ENCODE data around the gene NBPF12. TPM values are rescaled to one million over a fixed set of nuclear protein-coding genes. Genes with fewer than 3 reads are reported as not detected.
"Not testable (repeated sequence)": the region's sequence is repeated elsewhere in the genome, so short reads cannot be mapped to it uniquely, and the experiment has no call there.

The NBPF12 gene
- total and polyA plus RNA-seq, 7 donors = 2.3 to 16.3 (median 8.3) TPM

GRCh38 chr1:146987502-146987901 is 49.4 kb downstream of the NBPF12 start:
- intact Hi-C loops (cut with DNase I); H3K27me3 ChIP-seq; H3K27ac ChIP-seq; H3K9me3 ChIP-seq; H3K4me1 ChIP-seq; H3K4me3 ChIP-seq; DNase-seq: not testable (repeated sequence)
- 77 to 90% methylated on average over 2 of the region's 2 CpGs for WGBS, 2 donors
- TF ChIP-seq, protein P1, sequence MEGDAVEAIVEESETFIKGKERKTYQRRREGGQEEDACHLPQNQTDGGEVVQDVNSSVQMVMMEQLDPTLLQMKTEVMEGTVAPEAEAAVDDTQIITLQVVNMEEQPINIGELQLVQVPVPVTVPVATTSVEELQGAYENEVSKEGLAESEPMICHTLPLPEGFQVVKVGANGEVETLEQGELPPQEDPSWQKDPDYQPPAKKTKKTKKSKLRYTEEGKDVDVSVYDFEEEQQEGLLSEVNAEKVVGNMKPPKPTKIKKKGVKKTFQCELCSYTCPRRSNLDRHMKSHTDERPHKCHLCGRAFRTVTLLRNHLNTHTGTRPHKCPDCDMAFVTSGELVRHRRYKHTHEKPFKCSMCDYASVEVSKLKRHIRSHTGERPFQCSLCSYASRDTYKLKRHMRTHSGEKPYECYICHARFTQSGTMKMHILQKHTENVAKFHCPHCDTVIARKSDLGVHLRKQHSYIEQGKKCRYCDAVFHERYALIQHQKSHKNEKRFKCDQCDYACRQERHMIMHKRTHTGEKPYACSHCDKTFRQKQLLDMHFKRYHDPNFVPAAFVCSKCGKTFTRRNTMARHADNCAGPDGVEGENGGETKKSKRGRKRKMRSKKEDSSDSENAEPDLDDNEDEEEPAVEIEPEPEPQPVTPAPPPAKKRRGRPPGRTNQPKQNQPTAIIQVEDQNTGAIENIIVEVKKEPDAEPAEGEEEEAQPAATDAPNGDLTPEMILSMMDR (IDR thresholded peaks at IDR 0.05) = peak in 1 of 4 experiments; percentile 8
- peaks cover 0 to 18% (median 4%) of the 10 kb centered on the region in 4 donors for H3K36me3 ChIP-seq

DNA sequence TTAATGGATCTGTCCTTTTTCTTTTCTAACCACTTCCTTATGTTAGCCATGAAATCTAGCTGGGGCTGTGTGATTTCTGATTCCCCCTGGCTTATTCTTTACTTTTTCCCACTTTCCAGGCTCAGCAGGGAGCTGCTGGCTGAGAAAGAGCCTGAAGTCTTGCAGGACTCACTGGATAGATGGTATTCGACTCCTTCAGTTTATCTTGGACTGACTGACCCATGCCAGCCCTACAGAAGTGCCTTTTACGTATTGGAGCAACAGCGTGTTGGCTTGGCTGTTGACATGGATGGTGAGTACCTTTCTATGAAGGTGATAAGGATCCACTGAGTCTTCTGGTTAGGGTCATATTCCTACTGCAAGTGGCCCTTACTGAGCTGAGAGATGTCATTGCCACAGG is 51.3 kb downstream of the NBPF12 start:
- WGBS, 2 donors = 96% methylated on average over 3 of the region's 3 CpGs
- intact Hi-C loops (cut with DNase I) = not testable (repeated sequence)
- peak; percentile 68 for DNase-seq

DNA sequence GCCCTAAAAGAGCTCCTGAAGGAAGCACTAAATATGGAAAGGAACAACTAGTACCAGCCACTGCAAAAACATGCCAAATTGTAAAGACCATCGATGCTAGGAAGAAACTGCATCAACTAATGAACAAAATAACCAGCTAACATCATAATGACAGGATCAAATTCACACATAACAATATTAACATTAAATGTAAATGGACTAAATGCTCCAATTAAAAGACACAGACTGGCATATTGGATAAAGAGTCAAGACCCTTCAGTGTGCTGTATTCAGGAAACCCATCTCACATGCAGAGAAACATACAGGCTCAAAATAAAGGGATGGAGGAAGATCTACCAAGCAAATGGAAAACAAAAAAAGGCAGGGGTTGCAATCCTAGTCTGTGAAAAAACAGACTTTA is 70.4 kb downstream of the NBPF12 start:
- intact Hi-C loops (cut with DNase I) = not testable (repeated sequence)
- 100% methylated on average over 1 of the region's 1 CpG for WGBS, 2 donors

More for the DNA sequence above, 51.3 kb downstream of the NBPF12 start:
- peaks cover 0 to 18% (median 4%) of the 10 kb centered on the region in 4 donors for H3K36me3 ChIP-seq
- not testable (repeated sequence) for H3K9me3 ChIP-seq, H3K27me3 ChIP-seq, H3K27ac ChIP-seq, H3K4me1 ChIP-seq, H3K4me3 ChIP-seq

DNA sequence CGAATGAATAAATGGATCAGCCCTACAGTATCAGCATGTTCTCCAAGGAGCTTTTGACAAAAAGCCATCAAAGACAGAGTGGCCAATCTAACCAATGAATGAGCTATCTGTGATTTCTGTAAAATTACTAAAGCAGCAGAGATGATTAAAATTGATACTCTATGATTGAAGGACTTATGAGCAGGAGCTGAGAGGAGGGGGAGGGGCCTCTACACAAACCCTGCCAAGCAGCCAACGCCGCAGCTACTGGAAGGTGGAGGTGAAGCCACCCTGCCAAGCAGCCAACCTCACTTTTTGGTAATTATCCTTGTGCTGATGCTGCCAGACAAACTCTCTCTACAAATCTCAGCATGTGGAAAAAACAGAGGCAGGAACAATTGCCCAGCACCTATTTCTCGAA is 88.9 kb downstream of the NBPF12 start:
- intact Hi-C loops (cut with DNase I); H3K4me3 ChIP-seq; H3K27ac ChIP-seq; H3K4me1 ChIP-seq; H3K9me3 ChIP-seq; DNase-seq; H3K27me3 ChIP-seq; H3K36me3 ChIP-seq: not testable (repeated sequence)
- WGBS, 2 donors = 69 to 80% methylated on average over 4 of the region's 4 CpGs

More for the DNA sequence above, 70.4 kb downstream of the NBPF12 start:
- H3K9me3 ChIP-seq, H3K36me3 ChIP-seq, H3K4me1 ChIP-seq, H3K27ac ChIP-seq, H3K4me3 ChIP-seq, DNase-seq, H3K27me3 ChIP-seq: not testable (repeated sequence)

DNA sequence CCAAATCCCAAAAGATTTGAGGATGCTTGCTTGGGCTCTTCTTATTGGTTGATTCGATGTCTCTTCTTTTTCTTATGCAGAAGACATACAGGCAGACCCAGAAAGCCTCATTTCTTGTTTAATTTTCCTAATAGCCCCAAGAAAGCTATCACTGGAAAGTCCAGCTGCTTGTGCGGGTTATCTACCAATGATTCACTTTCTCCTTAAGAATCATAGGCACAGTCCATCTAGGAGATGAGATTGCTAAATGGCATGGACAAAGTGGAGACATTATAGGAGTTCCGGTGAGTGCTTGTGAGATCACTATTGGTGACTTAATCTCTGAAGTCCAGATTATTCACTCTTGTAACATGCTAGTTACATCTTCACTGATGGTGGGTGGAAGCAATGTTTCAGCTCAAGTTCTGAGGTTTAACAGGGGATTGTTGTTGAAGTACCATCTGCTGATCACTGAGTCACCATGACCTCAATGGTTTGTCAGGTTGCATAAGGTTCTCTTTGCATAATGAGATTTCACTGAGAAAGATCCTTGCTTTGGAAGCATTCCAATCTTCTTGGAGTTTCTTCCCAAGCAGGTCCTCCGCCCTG is 92.0 kb downstream of the NBPF12 start:
- intact Hi-C loops (cut with DNase I); H3K27ac ChIP-seq; H3K4me3 ChIP-seq; H3K4me1 ChIP-seq; H3K36me3 ChIP-seq; DNase-seq; H3K27me3 ChIP-seq; H3K9me3 ChIP-seq: not testable (repeated sequence)
- 60 to 76% methylated on average over 4 of the region's 4 CpGs for WGBS, 2 donors

DNA sequence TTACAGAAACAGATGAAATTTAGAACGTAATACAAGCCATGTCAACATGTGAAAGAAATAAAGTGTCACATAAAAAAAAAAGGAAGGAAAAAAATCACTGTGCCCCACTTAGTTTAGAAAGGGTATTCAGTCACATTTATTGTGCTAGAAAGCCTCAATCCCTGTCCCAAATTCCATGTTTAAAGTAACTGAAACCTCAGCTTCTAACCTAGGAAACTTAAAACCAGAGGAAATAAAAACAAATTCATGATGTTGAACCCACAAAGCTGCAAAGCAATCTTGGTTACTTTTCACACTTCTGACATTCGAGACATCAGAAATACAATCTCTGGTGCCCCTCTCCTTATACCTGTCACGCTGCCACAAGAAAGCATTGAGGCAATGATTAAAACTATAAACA is 101.8 kb downstream of the NBPF12 start:
- TF ChIP-seq, protein P1 (IDR thresholded peaks at IDR 0.05) = no peak
- TF ChIP-seq EP300 (IDR thresholded peaks at IDR 0.05) (no peak), POLR2AphosphoS5 (IDR thresholded peaks at IDR 0.05) (no peak), POLR2A (IDR thresholded peaks at IDR 0.05) (no peak)
- H3K4me1 ChIP-seq = no peaks in the 10 kb centered on the region
- 76 to 86% methylated on average over 3 of the region's 3 CpGs for WGBS, 2 donors
- H3K4me3 ChIP-seq = no peak overlapping the region
- H3K36me3 ChIP-seq = no peaks in the 10 kb centered on the region
- H3K27me3 ChIP-seq = no peaks in the 10 kb centered on the region
- no peaks in the 10 kb centered on the region for H3K9me3 ChIP-seq
- DNase-seq = no peak
- H3K27ac ChIP-seq = no peak overlapping the region
- intact Hi-C loops (cut with DNase I) = no loop called here

DNA sequence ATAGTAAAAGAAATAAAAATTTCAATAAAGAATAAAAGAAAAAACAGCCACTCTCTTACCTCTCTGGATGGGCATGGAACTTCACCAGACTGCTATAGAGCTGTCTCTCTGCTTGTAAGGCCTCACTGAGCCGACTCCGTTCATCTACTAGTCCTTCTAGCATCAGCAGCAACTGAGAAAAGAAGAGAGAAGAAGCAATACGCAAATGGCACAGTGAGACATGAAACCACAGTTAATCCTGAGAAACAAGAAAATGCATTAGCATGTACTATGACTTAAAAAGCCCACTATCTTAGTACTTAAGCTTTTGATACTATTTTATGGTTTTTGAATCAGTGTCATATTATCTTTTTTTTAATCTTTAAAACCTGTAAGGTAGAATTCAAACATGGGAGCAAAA is 104.8 kb downstream of the NBPF12 start:
- H3K4me1 ChIP-seq; H3K27ac ChIP-seq; H3K36me3 ChIP-seq; H3K27me3 ChIP-seq; H3K9me3 ChIP-seq; intact Hi-C loops (cut with DNase I); DNase-seq; H3K4me3 ChIP-seq: not testable (repeated sequence)
- 83 to 85% methylated on average over 3 of the region's 3 CpGs for WGBS, 2 donors

GRCh38 chr1:147044511-147044910 is 106.4 kb downstream of the NBPF12 start:
- H3K27ac ChIP-seq; H3K9me3 ChIP-seq; H3K27me3 ChIP-seq; H3K4me1 ChIP-seq; H3K4me3 ChIP-seq; DNase-seq; H3K36me3 ChIP-seq; intact Hi-C loops (cut with DNase I): not testable (repeated sequence)

Other genes with a start within 250 kb of the NBPF12 start
- 10 to 100 TPM; 33.5 to 40.3 (median 38.5) TPM for gene PRKAB2, start 234.1 kb downstream of the NBPF12 start, total RNA-seq
- 1 to 10 TPM; 5.4 to 6.9 (median 6.7) TPM for gene PRKAB2, start 234.1 kb downstream of the NBPF12 start, polyA plus RNA-seq